SU-DHL-6 (cell line): ENCODE measurements around the gene MTERF4.

ENCODE experiments used
- H2AFZ ChIP-seq: fragments of 200-600 bp; sonication (generic); 2 replicates; pipeline ENCODE4 v1.6.1; 2014; ENCODE audit warnings: low read depth, mild to moderate bottlenecking, moderate library complexity, mixed read lengths, antibody characterized with exemption, low read length; ENCODE audit not compliant: severe bottlenecking
- H3F3A ChIP-seq: fragments of 200-600 bp; shearing (Covaris generic); 2 replicates; pipeline ENCODE4 v1.6.0; 2016; ENCODE audit warnings: antibody characterized with exemption, mild to moderate bottlenecking; ENCODE audit not compliant: insufficient read depth
- H3K27ac ChIP-seq: fragments of 200-600 bp; sonication (generic); 2 replicates; pipeline ENCODE4 v1.5.1; 2016; ENCODE audit warnings: low read depth, mild to moderate bottlenecking, low read length, moderate library complexity, mixed read lengths
- H3K27me3 ChIP-seq: fragments of 200-600 bp; sonication (generic), shearing (Covaris generic); 2 replicates; pipeline ENCODE4 v1.6.0; 2014; ENCODE audit warnings: mild to moderate bottlenecking, low read length
- H3K36me3 ChIP-seq: fragments of 200-600 bp; sonication (generic); 2 replicates; pipeline ENCODE4 v1.6.1; 2014; ENCODE audit warnings: mild to moderate bottlenecking, low read length, mixed read lengths
- H3K4me2 ChIP-seq: fragments of 300-600, 200-600 bp; shearing (Covaris generic), sonication (generic); 2 replicates; pipeline ENCODE4 v1.6.0; 2014; ENCODE audit warnings: low read length, low read depth, mild to moderate bottlenecking; ENCODE audit not compliant: poor library complexity, severe bottlenecking
- H3K4me3 ChIP-seq: fragments of 200-600 bp; sonication (generic); 2 replicates; pipeline ENCODE4 v1.5.1; 2014; ENCODE audit warnings: antibody characterized with exemption, low read length, mild to moderate bottlenecking, mixed read lengths; ENCODE audit not compliant: insufficient read depth, poor library complexity, severe bottlenecking
- H3K79me2 ChIP-seq: fragments of 200-600 bp; sonication (generic); 2 replicates; pipeline ENCODE4 v1.6.1; 2014; ENCODE audit warnings: mild to moderate bottlenecking, low read length, moderate library complexity; ENCODE audit not compliant: insufficient read depth
- H3K9ac ChIP-seq: fragments of 200-600 bp; sonication (generic); 2 replicates; pipeline ENCODE4 v1.7.0; 2014; ENCODE audit warnings: mild to moderate bottlenecking, low read length
- H3K9me2 ChIP-seq: fragments of 200-600 bp; sonication (generic); replicated peaks from 2 replicates; pipeline ENCODE4 v1.6.1; 2014; ENCODE audit warnings: low read length; ENCODE audit not compliant: insufficient read depth
- H3K9me3 ChIP-seq: fragments of 200-600 bp; sonication (generic); 2 replicates; pipeline ENCODE4 v1.6.1; 2014; ENCODE audit warnings: low read length, mixed read lengths; ENCODE audit not compliant: insufficient read depth
- H4K20me1 ChIP-seq: fragments of 200-600 bp; sonication (generic); 2 replicates; pipeline ENCODE4 v1.6.1; 2014; ENCODE audit warnings: low read depth, mild to moderate bottlenecking, antibody characterized with exemption, low read length, moderate library complexity, mixed read lengths
- CTCF ChIP-seq: fragments of 200-600 bp; sonication (generic); IDR thresholded peaks from one replicate; pipeline ENCODE4 v1.5.1; 2017; ENCODE audit warnings: antibody characterized with exemption, mild to moderate bottlenecking, low read length, moderate library complexity; ENCODE audit not compliant: insufficient read depth, poor library complexity, severe bottlenecking
- EZH2phosphoT487 ChIP-seq: fragments of 200-600 bp; sonication (generic), shearing (Covaris generic); conservative IDR thresholded peaks from 2 replicates; pipeline ENCODE4 v1.6.1; 2018; ENCODE audit warnings: mild to moderate bottlenecking, antibody characterized with exemption, low read length, moderate library complexity, mixed read lengths

MTERF4 gene

DNA sequence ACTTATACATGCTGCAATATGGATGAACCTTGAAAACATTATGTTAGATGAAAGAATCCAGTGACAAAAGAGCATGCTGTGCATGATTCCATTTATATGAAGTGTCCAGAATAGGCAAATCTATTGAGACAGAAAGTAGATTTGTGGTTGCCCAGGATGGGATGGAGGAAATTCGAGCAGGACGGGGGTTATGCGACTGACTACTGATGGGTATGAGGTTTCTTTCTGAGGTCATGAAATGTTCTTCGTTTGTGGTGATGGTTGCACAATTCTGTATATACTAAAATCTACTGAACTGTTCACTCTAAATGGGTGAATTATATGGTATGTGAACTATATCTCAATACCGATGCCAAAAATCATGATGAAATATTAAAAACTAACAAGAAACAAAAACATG is 18.9 kb upstream of the MTERF4 start:
- Histone ChIP-seq H3K27me3 (no peaks in the 10 kb centered on the region), H3K36me3 (peaks cover 15% of the 10 kb centered on the region), H3F3A (0 out of 2 replicates have a peak, but pooled peaks cover 4% of the 10 kb centered on the region), H4K20me1 (no peaks in the 10 kb centered on the region), H2AFZ (no peak overlapping the region), H3K9me2 (no peaks in the 10 kb centered on the region), H3K4me3 (no peak overlapping the region), H3K9ac (no peak overlapping the region), H3K27ac (no peak overlapping the region), H3K79me2 (no peaks in the 10 kb centered on the region), H3K4me2 (no peak overlapping the region), H3K9me3 (no peaks in the 10 kb centered on the region; the same call in 1 of the 2 replicates)
- no peak for TF ChIP-seq EZH2phosphoT487
- TF ChIP-seq CTCF = no peak

DNA sequence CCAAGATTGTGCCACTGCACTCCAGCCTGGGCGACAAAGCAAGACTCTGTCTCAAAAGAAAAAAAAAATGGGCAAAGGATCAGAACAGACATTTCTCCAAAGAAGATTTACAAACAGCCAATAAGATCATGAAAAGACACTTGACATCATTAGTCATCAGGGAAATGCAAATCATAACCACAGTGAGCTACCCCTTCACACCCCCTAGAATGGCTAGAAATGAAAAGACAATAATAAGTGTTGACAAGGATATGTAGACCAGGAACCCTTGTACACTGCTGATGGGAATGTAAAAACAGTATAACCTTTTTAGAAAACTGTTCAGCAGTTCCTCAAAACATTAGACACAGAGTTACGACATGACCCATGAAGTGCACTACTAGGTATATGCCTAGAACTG is 18.4 kb upstream of the MTERF4 start:
- H4K20me1 ChIP-seq = no peaks in the 10 kb centered on the region
- TF ChIP-seq EZH2phosphoT487 (no peak), CTCF (no peak)
- H3K9me2 ChIP-seq = no peaks in the 10 kb centered on the region
- H2AFZ ChIP-seq = no peak overlapping the region
- H3K79me2 ChIP-seq = no peaks in the 10 kb centered on the region
- H3K36me3 ChIP-seq = peaks cover 15% of the 10 kb centered on the region
- H3K27me3 ChIP-seq = no peaks in the 10 kb centered on the region
- no peak overlapping the region for H3K9ac ChIP-seq
- H3K4me3 ChIP-seq = no peak overlapping the region
- H3K27ac ChIP-seq = no peak overlapping the region
- H3F3A ChIP-seq = 0 out of 2 replicates have a peak, but pooled peaks cover 4% of the 10 kb centered on the region
- H3K4me2 ChIP-seq = no peak overlapping the region
- no peaks in the 10 kb centered on the region; the same call in 1 of the 2 replicates for H3K9me3 ChIP-seq

- Histone ChIP-seq H3K79me2 (no peaks in the 10 kb centered on the region), H3F3A (0 out of 2 replicates have a peak, but pooled peaks cover 4% of the 10 kb centered on the region), H2AFZ (no peak overlapping the region), H3K9me3 (no peaks in the 10 kb centered on the region; the same call in 1 of the 2 replicates), H3K27ac (no peak overlapping the region), H3K4me3 (no peak overlapping the region), H4K20me1 (no peaks in the 10 kb centered on the region), H3K9me2 (no peaks in the 10 kb centered on the region), H3K27me3 (no peaks in the 10 kb centered on the region), H3K36me3 (peaks cover 15% of the 10 kb centered on the region), H3K9ac (no peak overlapping the region), H3K4me2 (no peak overlapping the region)
- no peak for TF ChIP-seq EZH2phosphoT487
- TF ChIP-seq CTCF = no peak
Observed at GRCh38 chr2:241118737-241119505, 16.8 kb upstream of the MTERF4 start.
